Keratinocyte (primary cell): Measurements from ENCODE around the gene HBP1. TPM values are rescaled to one million over a fixed set of nuclear protein-coding genes. Genes with fewer than 3 reads are reported as not detected.

Experiments used
- DNase-seq: peaks from one replicate; pipeline ENCODE4 v3.0.0-alpha.2; 2011; ENCODE audit warnings: low read depth, missing footprints, low spot score
- FAIRE-seq: peaks from 2 replicates; lab custom pipeline; 2011; peaks lifted over from hg19 to GRCh38; lab: Jason Lieb, UNC
- H2AFZ ChIP-seq: 2 replicates; pipeline ENCODE4 v1.6.0; 2012; ENCODE audit warnings: low read length, control low read depth, inconsistent platforms; ENCODE audit not compliant: control insufficient read depth
- H3K27ac ChIP-seq: 2 replicates; pipeline ENCODE4 v1.5.1; 2011; ENCODE audit warnings: low read length; ENCODE audit not compliant: control insufficient read depth, insufficient read depth
- H3K27me3 ChIP-seq: 3 replicates; pipeline ENCODE4 v1.6.0; 2011; ENCODE audit warnings: low read length; ENCODE audit not compliant: control insufficient read depth, insufficient read depth; ENCODE audit errors: extremely low read depth
- H3K36me3 ChIP-seq, 2 experiments: 2 replicates in 1 of 2; 3 replicates in 1 of 2; pipeline ENCODE4 v1.5.1; 2011; ENCODE audit warnings: low read length in 2 of 2, mild to moderate bottlenecking in 1 of 2; ENCODE audit not compliant: control insufficient read depth in 2 of 2, insufficient read depth in 2 of 2; ENCODE audit errors: extremely low read depth in 1 of 2
- H3K4me1 ChIP-seq: 3 replicates; pipeline ENCODE4 v1.5.1; 2011; ENCODE audit warnings: low read length; ENCODE audit not compliant: control insufficient read depth, insufficient read depth; ENCODE audit errors: extremely low read depth
- H3K4me2 ChIP-seq: 3 replicates; pipeline ENCODE4 v1.6.0; 2011; ENCODE audit warnings: low read depth, low read length; ENCODE audit not compliant: control insufficient read depth, insufficient read depth; ENCODE audit errors: extremely low read depth
- H3K4me3 ChIP-seq, 3 experiments: fragments of 200-600 bp in 1 of 3; sonication (generic) in 1 of 3; 2 replicates in 2 of 3; 3 replicates in 1 of 3; pipeline ENCODE4 v1.5.1; 2011 to 2016; ENCODE audit warnings: low read length in 3 of 3, mild to moderate bottlenecking in 3 of 3, control low read depth in 2 of 3, inconsistent platforms in 1 of 3, low read depth in 1 of 3, mixed read lengths in 1 of 3, mixed run types in 1 of 3, moderate library complexity in 1 of 3; ENCODE audit not compliant: control insufficient read depth in 2 of 3, insufficient read depth in 2 of 3; ENCODE audit errors: extremely low read depth in 1 of 3
- H3K79me2 ChIP-seq: 2 replicates; pipeline ENCODE4 v1.6.0; 2012; ENCODE audit warnings: low read length; ENCODE audit not compliant: control insufficient read depth, insufficient read depth
- H3K9ac ChIP-seq: 3 replicates; pipeline ENCODE4 v1.6.0; 2011; ENCODE audit warnings: low read length; ENCODE audit not compliant: control insufficient read depth, insufficient read depth; ENCODE audit errors: extremely low read depth
- H3K9me1 ChIP-seq: 3 replicates; pipeline ENCODE4 v1.6.0; 2011; ENCODE audit warnings: low read length; ENCODE audit not compliant: control insufficient read depth, insufficient read depth; ENCODE audit errors: extremely low read depth
- H3K9me3 ChIP-seq: 2 replicates; pipeline ENCODE4 v1.5.1; 2012; ENCODE audit warnings: low read depth, low read length; ENCODE audit not compliant: control insufficient read depth
- H4K20me1 ChIP-seq: 3 replicates; pipeline ENCODE4 v1.6.0; 2011; ENCODE audit warnings: low read length; ENCODE audit not compliant: control insufficient read depth, insufficient read depth; ENCODE audit errors: extremely low read depth
- EZH2 ChIP-seq: IDR thresholded peaks from one replicate; pipeline ENCODE4 v1.6.1; 2012; ENCODE audit warnings: inconsistent platforms, mild to moderate bottlenecking, low read length, moderate library complexity
- dilution Hi-C: fragments of 300-500 bp; cut with MboI; formaldehyde crosslinking; loops from one replicate; pipeline ENCODE4 v1.7.0; 2020; ENCODE audit warnings: low sequenced_read_pairs; ENCODE audit not compliant: extremely low pct_ligation_motif_present
- polyA plus RNA-seq, 5 experiments: library from polyadenylated mRNA; depleted of rRNA in 3 of 5; stranded (reverse) in 3 of 5; stranded (forward) in 1 of 5; unstranded in 1 of 5; fragments of >200 nt; gene quantifications; 1 replicate in 1 of 5; 2 replicates in 3 of 5; 3 replicates in 1 of 5; pipeline versions ENCODE4 v1.2.1 to v1.2.3, GENCODE V29; 2011 to 2012; ENCODE audit warnings: missing spikeins in 2 of 5, low read depth in 1 of 5, low replicate concordance in 1 of 5
- TF ChIP-seq, protein P1 (sequence below), 3 experiments: IDR thresholded peaks in 1 of 3; conservative IDR thresholded peaks in 1 of 3; optimal IDR thresholded peaks in 1 of 3; 2 replicates in 2 of 3; 3 replicates in 1 of 3; pipeline versions ENCODE3 to v1.5.1; 2011; ENCODE audit warnings: low read length in 3 of 3, mild to moderate bottlenecking in 3 of 3, moderate library complexity in 2 of 3, control low read depth in 1 of 3, inconsistent platforms in 1 of 3; ENCODE audit not compliant: insufficient read depth in 2 of 3; ENCODE audit errors: extremely low read depth in 1 of 3

HBP1 gene
- polyA plus RNA-seq, 1 donor (not counting 4 experiments of a cell fraction or from before 2014, with no cell fraction given), result 42.8 TPM

DNA sequence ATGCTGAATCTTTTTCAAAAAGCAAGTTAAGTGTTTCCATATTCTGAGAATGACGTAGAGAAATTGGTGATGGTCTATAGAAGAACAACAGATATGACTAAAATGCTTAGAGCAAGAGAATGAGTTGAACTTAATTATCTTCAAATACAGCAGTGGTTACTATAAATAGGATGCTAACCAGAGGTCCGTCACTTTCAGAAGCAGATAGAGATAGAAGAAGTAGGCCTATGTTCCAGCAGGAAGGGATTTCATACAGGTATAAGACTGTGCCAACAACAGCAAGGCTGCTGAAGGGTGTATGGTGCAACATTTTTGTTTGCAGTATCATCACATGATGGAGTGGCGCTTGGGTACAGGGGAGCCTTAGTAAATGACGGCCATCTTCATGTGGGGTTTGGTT is 68.6 kb downstream of the HBP1 start:
- Histone ChIP-seq H3K4me3 (no peak overlapping the region), H3K79me2 (no peaks in the 10 kb centered on the region), H3K36me3 (no peaks in the 10 kb centered on the region), H3K27me3 (no peaks in the 10 kb centered on the region), H3K9ac (no peak overlapping the region), H4K20me1 (no peaks in the 10 kb centered on the region), H3K9me1 (no peaks in the 10 kb centered on the region), H3K27ac (no peak overlapping the region), H3K9me3 (no peaks in the 10 kb centered on the region), H3K4me2 (no peak overlapping the region), H2AFZ (no peak overlapping the region), H3K4me1 (peaks cover 26% of the 10 kb centered on the region)
- no peak for FAIRE-seq
- dilution Hi-C loops, result no loop called here
- DNase-seq, result no peak
- no peak for TF ChIP-seq EZH2
- TF ChIP-seq, protein P1, sequence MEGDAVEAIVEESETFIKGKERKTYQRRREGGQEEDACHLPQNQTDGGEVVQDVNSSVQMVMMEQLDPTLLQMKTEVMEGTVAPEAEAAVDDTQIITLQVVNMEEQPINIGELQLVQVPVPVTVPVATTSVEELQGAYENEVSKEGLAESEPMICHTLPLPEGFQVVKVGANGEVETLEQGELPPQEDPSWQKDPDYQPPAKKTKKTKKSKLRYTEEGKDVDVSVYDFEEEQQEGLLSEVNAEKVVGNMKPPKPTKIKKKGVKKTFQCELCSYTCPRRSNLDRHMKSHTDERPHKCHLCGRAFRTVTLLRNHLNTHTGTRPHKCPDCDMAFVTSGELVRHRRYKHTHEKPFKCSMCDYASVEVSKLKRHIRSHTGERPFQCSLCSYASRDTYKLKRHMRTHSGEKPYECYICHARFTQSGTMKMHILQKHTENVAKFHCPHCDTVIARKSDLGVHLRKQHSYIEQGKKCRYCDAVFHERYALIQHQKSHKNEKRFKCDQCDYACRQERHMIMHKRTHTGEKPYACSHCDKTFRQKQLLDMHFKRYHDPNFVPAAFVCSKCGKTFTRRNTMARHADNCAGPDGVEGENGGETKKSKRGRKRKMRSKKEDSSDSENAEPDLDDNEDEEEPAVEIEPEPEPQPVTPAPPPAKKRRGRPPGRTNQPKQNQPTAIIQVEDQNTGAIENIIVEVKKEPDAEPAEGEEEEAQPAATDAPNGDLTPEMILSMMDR (optimal IDR thresholded peaks at IDR 0.05 in 1 of 3, IDR thresholded peaks at IDR 0.05 in 1 of 3, conservative IDR thresholded peaks at IDR 0.05 in 1 of 3; ENCODE audit: extremely low read depth in 1 of 3, insufficient read depth in 2 of 3, low read length in 3 of 3), result no peak

- H4K20me1 ChIP-seq, result no peaks in the 10 kb centered on the region
- H3K79me2 ChIP-seq, result no peaks in the 10 kb centered on the region
- DNase-seq (no peak), FAIRE-seq (no peak)
- no peak overlapping the region for H3K9ac ChIP-seq
- H3K4me2 ChIP-seq, result no peak overlapping the region
- H3K9me3 ChIP-seq, result no peaks in the 10 kb centered on the region
- no peak overlapping the region for H3K27ac ChIP-seq
- no peaks in the 10 kb centered on the region for H3K27me3 ChIP-seq
- no peak overlapping the region for H2AFZ ChIP-seq
- dilution Hi-C loops, result no loop called here
- TF ChIP-seq, protein P1 (optimal IDR thresholded peaks at IDR 0.05 in 1 of 3, IDR thresholded peaks at IDR 0.05 in 1 of 3, conservative IDR thresholded peaks at IDR 0.05 in 1 of 3; ENCODE audit: extremely low read depth in 1 of 3, insufficient read depth in 2 of 3, low read length in 3 of 3), result no peak
- no peak for TF ChIP-seq EZH2
- H3K9me1 ChIP-seq, result no peaks in the 10 kb centered on the region
- no peaks in the 10 kb centered on the region for H3K4me1 ChIP-seq
- no peaks in the 10 kb centered on the region for H3K36me3 ChIP-seq
- no peak overlapping the region for H3K4me3 ChIP-seq
Observed at GRCh38 chr7:107242267-107242666, 73.5 kb downstream of the HBP1 start.
